ENCODE data around the gene RAB4A. TPM values are rescaled to one million over a fixed set of nuclear protein-coding genes. Genes with fewer than 3 reads are reported as not detected.

The RAB4A gene, protein sequence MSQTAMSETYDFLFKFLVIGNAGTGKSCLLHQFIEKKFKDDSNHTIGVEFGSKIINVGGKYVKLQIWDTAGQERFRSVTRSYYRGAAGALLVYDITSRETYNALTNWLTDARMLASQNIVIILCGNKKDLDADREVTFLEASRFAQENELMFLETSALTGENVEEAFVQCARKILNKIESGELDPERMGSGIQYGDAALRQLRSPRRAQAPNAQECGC
- polyA plus RNA-seq (ENCODE audit: insufficient read depth in 1 of 5, insufficient read length in 5 of 5, low replicate concordance in 1 of 5) = 10 to 100 TPM; 49.9 to 65.1 (median 55.4) TPM
- long read RNA-seq, donor 1, transcript RAB4A-201 (8 exons, 2,966 nt) = major isoform, 27 of 40 reads
- long read RNA-seq, donor 1, partial matches to known transcripts = 7 of 40 reads
- long read RNA-seq, donor 1, other reads (novel, unspliced or antisense) = 0 of 40 reads
- long read RNA-seq, donor 2, transcript RAB4A-201 (8 exons, 2,966 nt) = major isoform, 21 of 23 reads
- long read RNA-seq, donor 2, partial matches to known transcripts = 0 of 23 reads
- long read RNA-seq, donor 2, other reads (novel, unspliced or antisense) = 0 of 23 reads
- long read RNA-seq, donor 3, transcript RAB4A-201 (8 exons, 2,966 nt) = major isoform, 24 of 26 reads
- long read RNA-seq, donor 3, partial matches to known transcripts = 0 of 26 reads
- long read RNA-seq, donor 3, other reads (novel, unspliced or antisense) = 0 of 26 reads
- long read RNA-seq, donor 4, transcript RAB4A-201 (8 exons, 2,966 nt) = major isoform, 22 of 22 reads
- long read RNA-seq, donor 4, partial matches to known transcripts = 0 of 22 reads
- long read RNA-seq, donor 4, other reads (novel, unspliced or antisense) = 0 of 22 reads
- long read RNA-seq, donor 5, transcript RAB4A-201 (8 exons, 2,966 nt) = major isoform, 33 of 43 reads
- long read RNA-seq, donor 5, partial matches to known transcripts = 0 of 43 reads
- long read RNA-seq, donor 5, other reads (novel, unspliced or antisense) = 8 of 43 reads
- long read RNA-seq, donor 6, transcript RAB4A-201 (8 exons, 2,966 nt) = major isoform, 26 of 31 reads
- long read RNA-seq, donor 6, partial matches to known transcripts = 5 of 31 reads
- long read RNA-seq, donor 6, other reads (novel, unspliced or antisense) = 0 of 31 reads
- long read RNA-seq, donor 7, transcript RAB4A-201 (8 exons, 2,966 nt) = major isoform, 17 of 18 reads
- long read RNA-seq, donor 7, partial matches to known transcripts = 0 of 18 reads
- long read RNA-seq, donor 7, other reads (novel, unspliced or antisense) = 0 of 18 reads
- long read RNA-seq, donor 8, transcript RAB4A-201 (8 exons, 2,966 nt) = major isoform, 17 of 17 reads
- long read RNA-seq, donor 8, partial matches to known transcripts = 0 of 17 reads
- long read RNA-seq, donor 8, other reads (novel, unspliced or antisense) = 0 of 17 reads

GRCh38 chr1:229270547-229271447, at the start of gene RAB4A:
RAB4A (plus strand) TSS chr1:229271111; CDS start chr1:229271340, 229 bp downstream.
- peak; percentile 82 to 84 for DNase-seq

- DNase-seq = no peak
Measured at GRCh38 chr1:229222081-229222480, 48.8 kb upstream of the RAB4A start.

DNA sequence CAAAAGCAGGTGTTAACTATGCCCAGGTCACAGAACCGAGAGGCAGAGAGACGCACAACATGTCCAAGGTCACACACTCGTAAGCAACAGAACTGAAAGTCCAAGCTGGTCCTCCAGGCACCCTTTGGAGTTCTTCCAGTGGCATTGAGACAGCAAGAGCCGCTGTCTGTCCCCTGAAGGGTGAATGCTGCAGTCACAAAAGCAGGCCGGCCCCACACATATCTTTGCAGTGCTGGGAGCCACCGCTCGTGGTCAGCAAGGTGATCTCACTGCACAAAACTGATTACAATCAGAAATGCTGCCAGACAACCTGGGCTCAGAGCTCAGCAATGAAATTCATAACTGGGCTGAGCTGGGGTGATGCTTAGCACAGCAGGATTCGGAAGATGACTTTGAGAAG, 47.4 kb upstream of the RAB4A start:
- DNase-seq = no peak

- DNase-seq = no peak
Measured at GRCh38 chr1:229224308-229224707, 46.6 kb upstream of the RAB4A start.

GRCh38 chr1:229225331-229225782, 45.6 kb upstream of the RAB4A start:
- DNase-seq = no peak

DNA sequence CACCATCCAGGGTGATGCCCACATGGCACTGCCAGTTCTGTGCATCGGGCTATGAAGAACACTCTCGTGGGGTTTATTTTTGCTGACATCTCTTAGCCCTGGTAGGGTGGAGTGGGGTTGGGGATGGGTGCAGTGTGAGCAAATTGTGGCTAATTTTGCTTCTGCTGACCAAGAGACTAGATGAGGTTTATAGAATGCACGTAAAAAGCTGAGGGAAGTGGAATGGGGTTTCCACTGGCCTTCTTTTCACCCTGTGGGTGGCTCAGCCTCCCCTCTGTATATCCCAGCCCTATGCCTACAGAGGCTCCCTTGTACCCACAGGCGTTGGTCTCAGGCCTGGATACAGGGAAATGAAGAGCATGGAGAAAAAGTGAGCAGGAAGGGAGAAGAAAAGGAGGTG, 44.1 kb upstream of the RAB4A start:
- no peak for DNase-seq

DNA sequence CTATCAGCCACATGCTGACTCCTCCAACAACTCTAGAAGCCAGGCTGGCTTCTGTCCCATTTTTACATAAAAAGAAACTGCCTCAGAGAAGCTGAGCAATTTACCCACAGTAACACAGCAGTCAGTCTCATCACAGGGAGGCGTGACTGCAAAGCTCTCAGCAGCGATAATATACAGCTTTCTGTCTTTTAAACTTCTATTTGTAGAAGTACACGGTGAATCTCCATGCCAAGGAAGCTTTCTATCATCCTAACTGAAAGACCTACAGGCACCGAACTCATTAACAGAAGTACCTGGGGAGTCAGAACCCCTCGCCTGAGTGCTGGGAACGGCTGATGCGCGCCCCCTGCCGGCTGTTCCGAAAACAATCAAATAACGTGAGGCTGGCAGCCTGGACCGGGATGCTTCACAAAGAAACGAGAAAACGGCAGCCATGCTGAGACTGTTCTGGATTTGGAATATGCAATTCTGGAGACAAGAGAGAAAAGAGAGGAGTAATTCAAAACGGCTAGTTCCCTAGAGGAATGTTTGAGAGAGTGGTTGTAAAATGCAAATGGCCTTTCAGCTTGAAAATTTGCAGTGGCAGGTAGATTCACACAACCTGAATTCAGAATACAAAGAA, 43.5 kb upstream of the RAB4A start:
- peak in 1 of 2 donors; percentile 72 for DNase-seq

DNA sequence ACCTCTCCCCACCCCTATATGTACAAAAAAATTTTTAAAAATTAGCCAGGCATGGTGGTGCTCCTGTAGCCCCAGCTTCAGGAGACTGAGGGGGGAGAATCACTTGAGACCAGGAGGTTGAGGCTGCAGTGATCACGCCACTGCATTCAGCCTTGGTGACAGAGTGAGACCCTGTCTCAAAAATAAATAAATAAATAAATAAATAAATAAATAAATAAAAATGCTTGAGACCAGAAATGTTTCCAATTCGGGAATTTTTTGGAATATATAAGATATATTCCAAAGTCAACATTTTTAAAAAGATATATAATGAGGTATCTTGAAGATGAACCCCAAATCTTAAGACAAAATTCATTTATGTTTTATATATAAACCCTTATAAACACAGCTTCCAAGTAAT, 42.4 kb upstream of the RAB4A start:
- no peak for DNase-seq

DNA sequence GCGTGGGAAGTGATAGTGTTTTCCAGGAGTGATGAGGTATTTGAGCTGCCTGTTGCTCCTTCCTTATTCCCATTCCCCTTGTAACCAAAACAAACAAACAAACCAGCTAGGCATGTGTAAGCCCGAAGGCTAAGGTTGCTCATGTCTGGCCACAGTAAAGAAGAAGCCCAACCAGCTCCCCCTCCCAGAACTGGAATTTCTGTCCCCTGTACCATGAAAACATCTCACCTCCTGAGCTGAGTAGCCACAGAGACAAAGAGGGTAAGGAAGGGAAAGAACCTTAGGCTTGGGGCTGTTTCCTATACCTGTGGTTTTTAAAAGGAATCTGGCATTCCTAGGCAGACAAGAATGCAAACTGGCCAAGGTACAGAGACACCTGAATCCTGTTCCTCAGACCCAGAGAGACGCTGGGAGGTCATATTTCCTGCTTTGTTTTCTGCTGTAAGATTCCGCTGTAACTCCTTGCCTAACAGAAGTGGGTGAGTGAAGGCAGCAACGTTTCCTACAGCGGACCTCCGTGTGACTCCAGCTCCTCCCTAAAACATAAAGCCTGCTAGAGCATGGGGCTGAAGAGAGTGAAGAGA, 41.7 kb upstream of the RAB4A start:
- DNase-seq = no peak

DNA sequence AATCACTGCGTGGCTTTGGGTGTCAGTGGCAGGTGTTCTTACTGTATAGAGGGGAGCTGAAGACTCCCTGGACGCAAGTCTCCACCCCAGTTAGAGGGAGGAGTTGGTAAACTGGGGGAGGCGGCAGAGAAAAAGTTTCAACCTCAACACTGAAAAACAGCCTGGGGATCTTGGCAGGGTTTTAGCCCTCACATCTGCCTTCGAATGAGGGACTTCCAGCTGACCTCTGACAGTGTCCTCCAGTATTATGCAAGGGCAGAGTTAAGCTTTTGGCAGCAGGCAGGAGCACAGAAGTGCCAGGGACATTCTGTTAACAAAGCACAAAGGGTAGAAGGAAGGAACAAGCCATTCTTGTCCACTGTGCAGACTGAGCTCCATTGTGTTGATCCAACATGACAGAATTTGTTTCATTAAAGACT, 41.2 kb upstream of the RAB4A start:
- peak; percentile 78 to 80 for DNase-seq

DNA sequence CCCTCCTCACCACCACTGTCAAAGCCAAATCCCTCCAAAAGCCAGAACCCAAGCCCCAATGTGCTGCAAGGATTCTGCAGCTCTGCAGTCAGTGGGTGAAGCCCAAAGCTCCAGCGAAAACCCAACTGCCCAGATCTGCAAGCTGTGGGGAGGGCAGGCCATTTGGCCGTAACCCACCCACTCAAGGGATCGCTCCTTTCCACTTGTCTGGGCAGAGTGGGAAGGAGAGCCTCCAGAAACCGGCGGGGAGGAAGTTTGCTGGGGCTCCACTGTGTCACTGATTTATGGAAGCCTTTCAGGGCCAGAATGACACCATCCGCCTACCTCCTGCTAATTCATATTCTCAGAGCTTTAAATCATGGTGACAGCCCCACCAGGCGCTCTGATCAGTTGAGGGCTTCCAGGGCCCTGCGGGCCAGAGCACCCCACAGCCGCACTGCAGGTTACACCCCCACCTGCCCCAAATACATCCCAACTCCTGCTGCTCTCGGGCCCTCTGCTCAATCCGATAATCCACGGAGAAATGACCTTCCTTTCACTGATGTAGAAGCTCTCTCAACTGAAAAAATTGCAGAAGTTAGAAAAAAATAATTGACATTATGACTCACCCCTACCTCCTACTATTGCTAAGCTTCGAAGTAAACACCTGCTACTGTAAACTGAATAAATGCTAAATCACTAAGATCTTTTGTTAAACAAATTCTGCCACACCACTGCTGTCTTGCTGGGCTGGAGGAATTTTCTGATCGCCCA, 40.6 kb upstream of the RAB4A start:
- DNase-seq = no peak

DNA sequence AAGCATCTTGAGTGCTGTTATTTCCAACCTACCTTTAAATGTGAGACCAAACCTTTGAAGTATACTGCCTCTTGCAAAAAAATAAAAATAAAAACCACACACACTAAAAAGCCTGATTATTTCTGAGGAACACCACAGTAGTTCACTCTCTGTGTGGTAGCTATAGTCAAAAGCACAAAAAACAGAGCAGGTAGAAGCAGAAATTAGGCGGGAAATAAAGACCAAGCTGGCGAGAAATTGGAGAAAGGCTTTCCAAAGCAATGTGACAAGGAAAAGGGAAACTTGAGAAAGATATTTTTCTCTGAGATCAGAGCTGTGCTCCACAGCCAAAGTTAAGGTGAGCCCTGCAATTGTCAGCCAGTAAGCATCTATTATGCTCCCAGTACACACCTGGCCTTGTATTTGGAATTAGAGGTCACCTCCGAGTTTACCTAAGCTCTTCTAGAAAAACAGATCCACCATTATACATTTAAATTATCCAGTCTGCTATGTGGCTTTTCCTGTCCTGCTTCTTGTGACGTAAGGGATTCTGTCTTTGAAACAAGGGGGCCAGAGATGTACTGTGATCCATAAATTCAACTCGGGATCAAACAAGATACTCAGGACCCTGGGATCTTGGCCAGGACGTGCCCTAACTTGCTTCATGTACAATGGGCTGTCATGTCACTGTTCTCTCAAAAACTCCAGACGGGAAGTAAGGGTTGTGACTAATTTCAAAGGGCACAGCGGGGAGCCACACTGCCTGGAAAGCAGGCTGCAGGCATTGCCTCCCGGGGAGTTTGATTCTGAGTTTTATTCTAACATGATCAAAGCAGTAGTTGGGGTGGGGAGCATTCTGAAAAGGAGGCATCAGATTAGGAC, 39.8 kb upstream of the RAB4A start:
- no peak for DNase-seq

DNA sequence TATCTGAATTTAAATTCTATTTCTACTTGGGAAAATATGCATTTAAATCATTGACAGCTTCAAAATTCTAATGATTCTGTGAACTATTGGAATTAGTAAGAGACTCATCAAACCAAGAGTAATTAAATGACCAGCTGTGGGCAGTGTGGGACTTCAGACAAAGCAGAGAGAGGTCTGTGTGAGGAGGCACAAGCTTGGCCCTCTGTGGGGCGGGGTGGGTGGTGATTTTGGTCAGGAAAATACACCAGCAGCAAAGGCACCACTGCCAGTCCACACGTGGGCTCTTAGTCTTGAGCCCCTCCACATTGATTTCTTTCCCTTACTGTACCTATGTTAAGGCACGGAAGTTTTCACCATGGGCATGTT, 39.2 kb upstream of the RAB4A start:
- DNase-seq = no peak

GRCh38 chr1:229234870-229235472, 35.9 kb upstream of the RAB4A start:
- DNase-seq = no peak

- no peak for DNase-seq
Measured at GRCh38 chr1:229237320-229237719, 33.6 kb upstream of the RAB4A start.

- no peak for DNase-seq
Measured at GRCh38 chr1:229238231-229238630, 32.7 kb upstream of the RAB4A start.

GRCh38 chr1:229238674-229239415, 32.1 kb upstream of the RAB4A start:
- no peak for DNase-seq

All from right lung (tissue), 10 donors.